Stimulated activated CD4-positive, alpha-beta T cell treated with anti-CD3 and anti-CD28 coated beads, Interleukin-1b, Interleukin-23, amount 100 ng/mL, for 1 hour (primary cell): Measurements from ENCODE around the gene NPPA.

Experiments
- DNase-seq, 2 donors: peaks; one replicate each; pipeline ENCODE4 v3.0.0-alpha.2; 2020; ENCODE audit warnings: low read depth in 2 of 2

NPPA gene

DNA sequence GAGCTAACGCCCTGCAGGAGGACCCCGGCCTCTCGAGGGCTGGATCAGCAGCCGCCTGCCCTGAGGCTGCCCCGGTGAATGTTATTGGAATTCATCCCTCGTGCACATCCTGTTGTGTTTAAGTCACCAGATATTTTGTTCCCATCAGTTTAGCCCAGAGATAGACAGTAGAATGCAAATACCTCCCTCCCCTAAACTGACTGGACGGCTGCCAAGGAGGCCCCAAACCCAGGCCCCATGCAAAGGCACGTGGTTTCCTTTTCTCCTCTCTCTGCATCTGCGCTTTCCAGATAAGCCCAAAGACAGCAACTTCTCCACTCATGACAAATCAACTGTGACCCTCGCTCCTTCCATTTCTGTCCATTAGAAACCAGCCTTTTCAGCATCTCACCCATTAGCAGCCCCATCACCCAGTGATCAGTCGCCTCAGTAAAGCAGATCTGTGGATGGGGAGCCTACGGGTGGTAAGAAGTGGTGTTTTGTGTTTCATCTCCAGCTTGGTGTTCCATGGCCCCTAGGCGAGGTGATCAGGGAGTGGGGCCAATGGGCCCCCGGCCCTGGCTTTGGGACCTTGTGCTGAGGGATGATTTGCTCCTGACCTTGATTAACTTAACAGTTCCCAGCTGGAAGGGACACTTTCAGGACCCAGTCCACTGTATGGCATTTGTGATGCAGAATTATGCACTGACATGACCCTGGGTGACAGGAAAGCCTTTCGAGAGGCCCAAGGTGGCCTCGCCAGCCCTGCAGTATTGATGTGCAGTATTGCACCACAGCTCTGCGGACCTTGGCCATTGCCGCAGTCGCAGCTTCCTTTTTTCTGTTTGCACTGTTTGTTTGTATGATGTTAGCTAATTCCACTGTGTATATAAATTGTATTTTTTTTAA lies 5.2 kb downstream of the NPPA start:
- DNase-seq: no peak

DNA sequence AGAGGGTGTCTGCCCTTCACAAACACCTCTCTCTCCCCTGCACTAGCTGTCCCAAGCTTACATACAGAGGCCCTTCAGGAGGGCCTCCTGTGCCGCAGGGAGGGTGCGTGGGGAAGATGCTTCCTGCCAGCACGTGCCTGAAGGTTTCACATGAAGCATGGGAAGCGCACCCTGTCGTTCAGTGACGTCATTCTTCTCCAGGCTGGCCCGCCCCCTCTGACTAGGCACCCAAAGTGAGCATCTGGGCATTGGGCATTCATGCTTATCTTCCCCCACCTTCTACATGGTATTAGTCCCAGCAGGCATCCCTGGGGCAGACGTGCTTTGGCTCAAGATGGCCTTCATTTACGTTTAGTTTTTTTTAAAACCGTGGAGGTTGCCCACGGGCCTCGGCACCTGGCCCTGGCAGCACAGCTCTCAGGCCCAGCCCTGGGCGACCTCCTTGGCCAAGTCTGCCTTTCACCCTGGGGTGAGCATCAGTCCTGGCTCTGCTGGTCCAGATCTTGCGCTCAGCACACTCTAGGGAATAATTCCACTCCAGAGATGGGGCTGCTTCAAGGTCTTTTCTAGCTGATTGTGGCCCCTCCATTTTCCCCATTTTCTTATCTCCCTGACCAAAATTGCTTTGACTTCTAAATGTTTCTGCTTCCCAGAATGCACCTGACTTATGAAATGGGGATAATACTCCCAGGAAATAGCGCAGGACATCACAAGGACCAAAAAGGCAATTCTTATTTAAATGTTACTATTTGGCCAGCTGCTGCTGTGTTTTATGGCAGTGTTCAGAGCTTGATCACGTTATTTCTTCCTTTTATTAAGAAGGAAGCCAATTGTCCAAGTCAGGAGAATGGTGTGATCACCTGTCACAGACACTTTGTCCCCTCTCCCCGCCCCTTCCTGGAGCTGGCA lies 6.1 kb downstream of the NPPA start:
- no peak for DNase-seq

DNA sequence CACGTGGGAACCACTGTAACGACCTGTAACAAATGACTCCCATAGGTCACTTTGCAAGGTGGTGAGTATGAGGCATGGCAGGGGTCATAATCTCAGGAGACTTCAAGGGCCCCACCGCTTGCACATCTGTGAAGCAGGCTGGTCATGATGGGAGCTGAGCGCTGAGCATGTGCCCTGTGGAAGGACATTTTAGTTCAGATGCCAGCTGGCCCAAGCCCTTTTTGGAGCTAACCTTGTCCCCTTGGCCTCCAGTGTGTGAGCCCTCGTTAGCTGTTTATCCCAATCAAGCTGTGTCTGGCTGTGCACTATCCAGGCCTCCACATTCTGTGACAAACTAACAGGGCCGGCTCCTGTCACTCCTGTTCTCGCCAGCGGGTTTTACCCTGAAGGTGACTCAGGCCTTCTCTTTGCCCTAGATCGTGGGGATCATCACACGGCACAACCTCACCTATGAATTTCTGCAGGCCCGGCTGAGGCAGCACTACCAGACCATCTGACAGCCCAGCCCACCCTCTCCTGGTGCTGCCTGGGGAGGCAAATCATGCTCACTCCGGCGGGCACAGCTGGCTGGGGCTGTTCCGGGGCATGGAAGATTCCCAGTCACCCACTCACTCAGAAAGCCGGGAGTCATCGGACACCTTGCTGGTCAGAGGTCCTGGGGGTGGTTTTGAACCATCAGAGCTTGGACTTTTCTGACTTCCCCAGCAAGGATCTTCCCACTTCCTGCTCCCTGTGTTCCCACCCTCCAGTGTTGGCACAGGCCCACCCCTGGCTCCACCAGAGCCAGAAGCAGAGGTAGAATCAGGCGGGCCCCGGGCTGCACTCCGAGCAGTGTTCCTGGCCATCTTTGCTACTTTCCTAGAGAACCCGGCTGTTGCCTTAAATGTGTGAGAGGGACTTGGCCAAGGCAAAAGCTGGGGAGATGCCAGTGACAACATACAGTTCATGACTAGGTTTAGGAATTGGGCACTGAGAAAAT lies 7.6 kb downstream of the NPPA start:
- DNase-seq: no peak

GRCh38 chr1:11838349-11839272 lies 9.0 kb downstream of the NPPA start:
- DNase-seq: peak; percentile 55 to 59

DNA sequence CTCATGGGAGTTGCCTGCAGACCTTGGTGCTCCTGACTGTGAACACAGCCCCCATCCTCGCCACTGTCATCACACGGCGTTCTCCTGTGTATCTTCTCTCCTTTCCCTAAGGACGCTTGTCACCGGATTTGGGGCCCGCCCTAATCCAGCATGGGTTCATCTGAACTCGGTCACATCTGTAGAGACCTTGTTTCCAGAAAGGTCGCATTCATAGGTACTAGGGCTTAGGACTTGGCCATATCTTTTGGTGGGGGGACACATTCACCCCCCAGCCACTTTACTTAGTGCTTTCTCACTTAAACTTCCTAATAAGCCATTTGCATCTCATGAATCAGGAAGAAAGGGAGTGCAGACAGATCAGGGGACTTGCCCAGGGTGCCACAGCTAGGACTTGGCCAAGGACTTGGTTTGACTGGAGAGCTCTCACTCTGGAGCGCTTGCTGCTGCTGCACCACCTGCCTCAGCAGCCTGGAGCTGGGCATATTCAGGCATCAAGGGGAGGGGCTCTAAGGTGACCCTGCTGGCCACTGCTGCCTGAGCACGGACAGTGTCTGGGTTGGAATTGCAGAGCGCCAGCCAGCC lies 9.7 kb downstream of the NPPA start:
- DNase-seq: no peak

- DNase-seq: no peak
Measured at GRCh38 chr1:11836955-11837766, 10.4 kb downstream of the NPPA start.

- no peak for DNase-seq
Measured at GRCh38 chr1:11835441-11836225, 11.9 kb downstream of the NPPA start.

- no peak for DNase-seq
Measured at GRCh38 chr1:11833900-11834299, 13.7 kb downstream of the NPPA start.

DNA sequence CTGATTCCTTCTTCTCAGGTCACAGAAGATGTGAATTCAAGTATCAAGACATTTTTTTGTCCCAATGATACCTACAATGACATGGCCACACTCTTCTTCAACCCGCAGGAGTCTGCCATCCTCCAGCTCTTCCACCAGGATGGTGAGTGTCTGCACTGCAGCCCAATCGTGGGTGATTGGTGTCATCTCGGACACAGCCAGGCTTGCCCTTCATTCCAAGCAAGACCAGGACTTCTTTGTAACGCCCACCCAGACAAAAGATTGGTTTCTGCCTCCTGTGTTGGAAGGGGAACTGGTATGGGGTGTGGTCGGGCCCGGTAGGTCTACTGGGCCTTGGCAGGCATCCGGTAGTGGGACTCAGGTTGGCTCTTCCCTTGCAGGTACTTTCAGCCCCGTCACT lies 14.1 kb downstream of the NPPA start:
- no peak for DNase-seq

- no peak for DNase-seq
Measured at GRCh38 chr1:11831945-11832725, 15.4 kb downstream of the NPPA start.

DNA sequence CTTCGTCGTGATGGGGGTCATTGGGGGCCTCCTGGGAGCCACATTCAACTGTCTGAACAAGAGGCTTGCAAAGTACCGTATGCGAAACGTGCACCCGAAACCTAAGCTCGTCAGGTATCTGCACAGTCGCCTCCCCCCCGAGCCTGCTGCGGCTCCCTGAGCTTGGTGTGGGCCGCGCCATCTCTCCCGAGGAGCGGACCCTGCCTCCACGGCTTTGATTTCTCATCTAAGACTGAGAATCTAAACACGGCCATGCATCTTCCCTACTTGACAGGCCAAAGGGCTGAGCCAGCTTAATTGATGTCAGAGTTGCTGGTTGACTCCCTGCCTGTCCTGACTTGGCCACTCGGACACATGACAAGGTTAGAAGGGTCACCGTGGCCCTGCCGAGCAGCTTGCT lies 19.1 kb downstream of the NPPA start:
- DNase-seq: no peak

DNA sequence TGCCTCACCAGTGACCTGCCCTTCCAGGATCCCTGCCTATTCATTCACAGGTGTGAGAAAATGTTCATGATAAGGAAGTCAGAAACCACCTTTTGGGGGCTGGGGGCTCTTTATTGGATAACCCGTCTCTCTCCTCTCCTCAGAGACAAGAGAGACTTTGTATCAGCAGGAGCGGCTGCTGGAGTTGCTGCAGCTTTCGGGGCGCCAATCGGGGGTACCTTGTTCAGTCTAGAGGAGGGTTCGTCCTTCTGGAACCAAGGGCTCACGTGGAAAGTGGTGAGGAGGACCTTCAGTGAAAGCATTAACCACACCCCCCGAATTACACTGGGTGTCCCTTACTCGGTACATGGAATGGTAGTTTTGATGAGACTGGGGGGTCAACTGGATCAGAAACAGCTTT lies 20.6 kb downstream of the NPPA start:
- no peak for DNase-seq

DNA sequence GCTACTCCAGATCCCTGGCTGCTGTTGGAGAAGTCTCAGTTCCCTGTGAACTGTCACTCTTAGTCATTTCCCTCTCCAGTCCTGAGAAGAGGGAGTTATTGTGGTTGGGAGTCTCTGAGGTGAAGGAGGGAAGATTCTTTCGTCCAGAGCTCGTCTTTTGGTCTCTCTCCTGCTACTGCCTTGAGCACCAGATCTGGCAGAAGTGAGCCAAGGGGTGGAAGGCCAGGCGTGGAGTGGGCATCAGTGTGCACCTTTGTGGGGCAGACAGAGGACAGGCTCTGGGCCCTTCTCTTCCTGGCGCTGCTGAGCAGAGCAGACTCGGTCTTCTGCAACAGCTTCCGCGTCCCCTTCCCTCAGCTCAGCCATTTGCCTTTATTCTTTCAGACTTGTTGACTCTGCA lies 22.5 kb downstream of the NPPA start:
- no peak for DNase-seq

GRCh38 chr1:11823366-11824137 lies 24.0 kb downstream of the NPPA start:
- DNase-seq: no peak

DNA sequence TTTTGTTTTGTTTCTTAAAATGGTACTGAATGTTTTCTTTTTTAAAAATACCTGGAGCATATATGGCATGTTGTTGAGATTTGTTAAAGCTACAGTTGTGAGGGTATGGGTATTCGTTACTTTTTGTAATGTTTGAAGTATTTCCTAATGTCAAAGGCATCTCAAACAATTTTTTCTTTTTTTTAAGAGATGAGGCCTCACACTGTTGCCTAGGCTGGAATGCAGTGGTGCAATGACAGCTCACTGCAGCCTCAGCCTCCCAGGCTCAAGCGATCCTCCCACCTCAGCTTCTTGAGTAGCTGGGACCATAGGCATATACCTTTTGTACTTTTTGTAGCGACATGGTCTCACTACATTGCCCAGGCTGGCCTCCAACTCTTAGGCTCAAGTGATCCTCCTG lies 25.5 kb downstream of the NPPA start:
- DNase-seq: no peak

DNA sequence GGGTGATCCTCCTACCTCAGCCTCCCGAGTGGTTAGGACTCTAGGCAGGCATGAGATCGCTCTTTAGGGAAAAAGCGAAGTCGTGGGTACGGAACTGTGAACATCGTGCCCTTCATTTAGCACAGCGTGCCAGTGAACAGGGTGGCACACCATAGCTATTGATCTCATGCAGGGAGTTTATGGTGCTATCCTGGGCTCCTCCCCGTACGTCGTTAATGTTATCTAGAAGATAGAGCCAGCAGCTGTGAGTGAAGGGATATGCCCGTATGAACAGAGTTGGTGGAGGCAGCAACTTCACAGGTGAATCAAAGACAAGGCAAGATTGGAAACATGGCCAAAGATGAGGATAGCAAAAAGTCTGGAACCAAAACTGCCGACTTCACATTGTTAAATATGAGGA lies 30.4 kb downstream of the NPPA start:
- no peak for DNase-seq

- no peak for DNase-seq
Measured at GRCh38 chr1:11813021-11813420, 34.6 kb downstream of the NPPA start.
